Measurements from ENCODE around the gene CAPN2. TPM values are rescaled to one million over a fixed set of nuclear protein-coding genes. Genes with fewer than 3 reads are reported as not detected.

Gene CAPN2
- total RNA-seq, 2 experiments from 2014 or later = not detected

- intact Hi-C loops (cut with micrococcal nuclease; ENCODE audit: unreplicated experiment) = no loop called here
- Histone ChIP-seq H4K20me1 (ENCODE audit: insufficient read depth, low read length) (no peaks in the 10 kb centered on the region), H3K27ac (ENCODE audit: low read depth, low read length, poor library complexity, severe bottlenecking) (no peak overlapping the region), H3K79me2 (ENCODE audit: insufficient read depth, low read depth, low read length) (no peaks in the 10 kb centered on the region), H2AFZ (ENCODE audit: low read length) (no peak overlapping the region), H3K4me2 (ENCODE audit: low read length) (no peak overlapping the region), H3K9me2 (ENCODE audit: insufficient read depth, low read length) (no peaks in the 10 kb centered on the region), H3K4me3 (ENCODE audit: low read depth, low read length, poor library complexity, severe bottlenecking) (no peak overlapping the region), H3K9me3 (ENCODE audit: low read length) (no peaks in the 10 kb centered on the region), H3K36me3 (ENCODE audit: insufficient read depth, low read length) (no peaks in the 10 kb centered on the region), H3K4me1 (ENCODE audit: insufficient read depth, low read length, poor library complexity, severe bottlenecking) (no peaks in the 10 kb centered on the region)
- TF ChIP-seq CTCF (conservative IDR thresholded peaks at IDR 0.05; ENCODE audit: low read length) (no peak), EZH2phosphoT487 (IDR thresholded peaks at IDR 0.05; ENCODE audit: borderline replicate concordance, low read depth, low read length) (no peak)
- POLR2A ChIA-PET = no interaction called here
- no peak for DNase-seq (ENCODE audit: low spot score)
- no TSS peak for BruUV-seq (replicated peaks)
- CTCF ChIA-PET (ENCODE audit: unreplicated experiment) = no interaction called here
These were observed 2.0 kb downstream of the CAPN2 start for GRCh38 chr1:223714421-223714724.

GRCh38 chr1:223714849-223715603 is 2.7 kb downstream of the CAPN2 start:
- Histone ChIP-seq H3K9me2 (ENCODE audit: insufficient read depth, low read length) (no peaks in the 10 kb centered on the region), H3K4me1 (ENCODE audit: insufficient read depth, low read length, poor library complexity, severe bottlenecking) (no peaks in the 10 kb centered on the region), H3K36me3 (ENCODE audit: insufficient read depth, low read length) (no peaks in the 10 kb centered on the region), H3K4me2 (ENCODE audit: low read length) (no peak overlapping the region), H3K79me2 (ENCODE audit: insufficient read depth, low read depth, low read length) (no peaks in the 10 kb centered on the region), H2AFZ (ENCODE audit: low read length) (no peak overlapping the region), H3K9me3 (ENCODE audit: low read length) (no peaks in the 10 kb centered on the region), H3K27ac (ENCODE audit: low read depth, low read length, poor library complexity, severe bottlenecking) (no peak overlapping the region), H4K20me1 (ENCODE audit: insufficient read depth, low read length) (no peaks in the 10 kb centered on the region), H3K4me3 (ENCODE audit: low read depth, low read length, poor library complexity, severe bottlenecking) (no peak overlapping the region)
- ChIA-PET POLR2A (no interaction called here), CTCF (ENCODE audit: unreplicated experiment) (no interaction called here)
- no peak for TF ChIP-seq CTCF (conservative IDR thresholded peaks at IDR 0.05; ENCODE audit: low read length)
- no peak for TF ChIP-seq EZH2phosphoT487 (IDR thresholded peaks at IDR 0.05; ENCODE audit: borderline replicate concordance, low read depth, low read length)
- no peak for DNase-seq (ENCODE audit: low spot score)
- intact Hi-C loops (cut with micrococcal nuclease; ENCODE audit: unreplicated experiment) = no loop called here
- no TSS peak for BruUV-seq (replicated peaks)

- no TSS peak for BruUV-seq (replicated peaks)
- H2AFZ ChIP-seq (ENCODE audit: low read length) = no peak overlapping the region
- TF ChIP-seq EZH2phosphoT487 (IDR thresholded peaks at IDR 0.05; ENCODE audit: borderline replicate concordance, low read depth, low read length) (no peak), CTCF (conservative IDR thresholded peaks at IDR 0.05; ENCODE audit: low read length) (no peak)
- H3K4me2 ChIP-seq (ENCODE audit: low read length) = no peak overlapping the region
- intact Hi-C loops (cut with micrococcal nuclease; ENCODE audit: unreplicated experiment) = no loop called here
- H3K79me2 ChIP-seq (ENCODE audit: insufficient read depth, low read depth, low read length) = no peaks in the 10 kb centered on the region
- no peak overlapping the region for H3K27ac ChIP-seq (ENCODE audit: low read depth, low read length, poor library complexity, severe bottlenecking)
- ChIA-PET CTCF (ENCODE audit: unreplicated experiment) (no interaction called here), POLR2A (interaction anchor here (1.1 kb wide), 1 partner anchor 23 kb away, joined by 3 read pairs; no protein-coding TSS in a partner anchor)
- H3K9me3 ChIP-seq (ENCODE audit: low read length) = no peaks in the 10 kb centered on the region
- H4K20me1 ChIP-seq (ENCODE audit: insufficient read depth, low read length) = no peaks in the 10 kb centered on the region
- H3K4me1 ChIP-seq (ENCODE audit: insufficient read depth, low read length, poor library complexity, severe bottlenecking) = no peaks in the 10 kb centered on the region
- no peaks in the 10 kb centered on the region for H3K9me2 ChIP-seq (ENCODE audit: insufficient read depth, low read length)
- H3K4me3 ChIP-seq (ENCODE audit: low read depth, low read length, poor library complexity, severe bottlenecking) = no peak overlapping the region
- no peaks in the 10 kb centered on the region for H3K36me3 ChIP-seq (ENCODE audit: insufficient read depth, low read length)
- no peak for DNase-seq (ENCODE audit: low spot score)
These were observed 3.3 kb downstream of the CAPN2 start for GRCh38 chr1:223715604-223716172.

All from OCI-LY7 (cell line).